Measurements from ENCODE around the gene NKX6-2.
"Not testable (repeated sequence)": the region's sequence is repeated elsewhere in the genome, so short reads cannot be mapped to it uniquely, and the experiment has no call there.

NKX6-2 gene

GRCh38 chr10:132812520-132812919 lies 26.6 kb upstream of the NKX6-2 start:
- no peak for DNase-seq

GRCh38 chr10:132811891-132812481 lies 26.0 kb upstream of the NKX6-2 start:
- DNase-seq = no peak

- DNase-seq = no peak
These were observed 25.1 kb upstream of the NKX6-2 start for GRCh38 chr10:132810807-132811700.

GRCh38 chr10:132810141-132810806 lies 24.3 kb upstream of the NKX6-2 start:
- no peak for DNase-seq

- DNase-seq = no peak
These were observed 23.5 kb upstream of the NKX6-2 start for GRCh38 chr10:132809232-132810140.

- DNase-seq = no peak
These were observed 22.7 kb upstream of the NKX6-2 start for GRCh38 chr10:132808383-132809231.

GRCh38 chr10:132807621-132808049 lies 21.7 kb upstream of the NKX6-2 start:
- DNase-seq = no peak

- no peak for DNase-seq
These were observed 20.6 kb upstream of the NKX6-2 start for GRCh38 chr10:132806561-132807003.

- DNase-seq = no peak
These were observed 20.2 kb upstream of the NKX6-2 start for GRCh38 chr10:132806110-132806509.

- DNase-seq = no peak
These were observed 19.7 kb upstream of the NKX6-2 start for GRCh38 chr10:132805599-132805998.

- no peak for DNase-seq
These were observed 19.0 kb upstream of the NKX6-2 start for GRCh38 chr10:132804785-132805426.

GRCh38 chr10:132804287-132804686 lies 18.3 kb upstream of the NKX6-2 start:
- no peak for DNase-seq

- no peak for DNase-seq
These were observed 17.7 kb upstream of the NKX6-2 start for GRCh38 chr10:132803416-132804210.

- DNase-seq = no peak
These were observed 16.9 kb upstream of the NKX6-2 start for GRCh38 chr10:132802694-132803320.

- DNase-seq = no peak
These were observed 16.1 kb upstream of the NKX6-2 start for GRCh38 chr10:132802048-132802447.

- no peak for DNase-seq
These were observed 13.9 kb upstream of the NKX6-2 start for GRCh38 chr10:132799865-132800264.

- DNase-seq = no peak
These were observed 12.9 kb upstream of the NKX6-2 start for GRCh38 chr10:132798876-132799275.

GRCh38 chr10:132798403-132798802 lies 12.5 kb upstream of the NKX6-2 start:
- no peak for DNase-seq

- not testable (repeated sequence) for DNase-seq
These were observed 12.0 kb upstream of the NKX6-2 start for GRCh38 chr10:132797986-132798385.

- DNase-seq = no peak
These were observed 10.9 kb upstream of the NKX6-2 start for GRCh38 chr10:132796846-132797245.
